ENCODE measurements around the gene ASCL2.
A peak's percentile ranks its signal among the peaks of the same experiment; 100 is the strongest.

Gene ASCL2

GRCh38 chr11:2263071-2263565 lies 7.3 kb downstream of the ASCL2 start:
- Mint-ChIP-seq H3K36me3 (no peaks in the 10 kb centered on the region), H3K27ac (no peak overlapping the region), H3K27me3 (peaks cover under 1% of the 10 kb centered on the region), H3K4me3 (no peak overlapping the region), H3K4me1 (peaks cover 15% of the 10 kb centered on the region), H3K9me3 (no peaks in the 10 kb centered on the region)

GRCh38 chr11:2262301-2263070 lies 7.9 kb downstream of the ASCL2 start:
- peaks cover 15% of the 10 kb centered on the region for H3K4me1 Mint-ChIP-seq
- H3K36me3 Mint-ChIP-seq, result no peaks in the 10 kb centered on the region
- no peaks in the 10 kb centered on the region for H3K27me3 Mint-ChIP-seq
- H3K9me3 Mint-ChIP-seq, result no peaks in the 10 kb centered on the region
- H3K4me3 Mint-ChIP-seq, result no peak overlapping the region
- no peak overlapping the region for H3K27ac Mint-ChIP-seq

GRCh38 chr11:2261436-2262230 lies 8.8 kb downstream of the ASCL2 start:
- Mint-ChIP-seq H3K27me3 (no peaks in the 10 kb centered on the region), H3K27ac (no peak overlapping the region), H3K9me3 (no peaks in the 10 kb centered on the region), H3K4me3 (no peak overlapping the region), H3K4me1 (peaks cover 15% of the 10 kb centered on the region), H3K36me3 (no peaks in the 10 kb centered on the region)

GRCh38 chr11:2260491-2261364 lies 9.7 kb downstream of the ASCL2 start:
- Mint-ChIP-seq H3K9me3 (no peaks in the 10 kb centered on the region), H3K27ac (no peak overlapping the region), H3K27me3 (no peaks in the 10 kb centered on the region), H3K36me3 (no peaks in the 10 kb centered on the region), H3K4me3 (no peak overlapping the region), H3K4me1 (peaks cover 6% of the 10 kb centered on the region)

- Mint-ChIP-seq H3K36me3 (no peaks in the 10 kb centered on the region), H3K4me3 (no peak overlapping the region), H3K27ac (no peak overlapping the region), H3K27me3 (no peaks in the 10 kb centered on the region), H3K4me1 (no peaks in the 10 kb centered on the region), H3K9me3 (no peaks in the 10 kb centered on the region)
Observed at GRCh38 chr11:2259897-2260451, 10.4 kb downstream of the ASCL2 start.

- H3K9me3 Mint-ChIP-seq, result no peaks in the 10 kb centered on the region
- no peaks in the 10 kb centered on the region for H3K27me3 Mint-ChIP-seq
- no peaks in the 10 kb centered on the region for H3K36me3 Mint-ChIP-seq
- H3K4me1 Mint-ChIP-seq, result no peaks in the 10 kb centered on the region
- no peak overlapping the region for H3K4me3 Mint-ChIP-seq
- H3K27ac Mint-ChIP-seq, result no peak overlapping the region
Observed at GRCh38 chr11:2259466-2259830, 10.9 kb downstream of the ASCL2 start.

- H3K9me3 Mint-ChIP-seq, result no peaks in the 10 kb centered on the region
- H3K27ac Mint-ChIP-seq, result peak overlapping the region; percentile 51
- no peaks in the 10 kb centered on the region for H3K27me3 Mint-ChIP-seq
- H3K36me3 Mint-ChIP-seq, result no peaks in the 10 kb centered on the region
- H3K4me3 Mint-ChIP-seq, result no peak overlapping the region
- no peaks in the 10 kb centered on the region for H3K4me1 Mint-ChIP-seq
Observed at GRCh38 chr11:2258501-2259465, 11.6 kb downstream of the ASCL2 start.

GRCh38 chr11:2256951-2257700 lies 13.3 kb downstream of the ASCL2 start:
- no peaks in the 10 kb centered on the region for H3K27me3 Mint-ChIP-seq
- no peaks in the 10 kb centered on the region for H3K4me1 Mint-ChIP-seq
- no peak overlapping the region for H3K4me3 Mint-ChIP-seq
- H3K27ac Mint-ChIP-seq, result no peak overlapping the region
- no peaks in the 10 kb centered on the region for H3K9me3 Mint-ChIP-seq
- H3K36me3 Mint-ChIP-seq, result no peaks in the 10 kb centered on the region

GRCh38 chr11:2256293-2256913 lies 14.0 kb downstream of the ASCL2 start:
- H3K4me1 Mint-ChIP-seq, result no peaks in the 10 kb centered on the region
- no peak overlapping the region for H3K27ac Mint-ChIP-seq
- H3K9me3 Mint-ChIP-seq, result no peaks in the 10 kb centered on the region
- no peaks in the 10 kb centered on the region for H3K36me3 Mint-ChIP-seq
- no peak overlapping the region for H3K4me3 Mint-ChIP-seq
- H3K27me3 Mint-ChIP-seq, result no peaks in the 10 kb centered on the region

- Mint-ChIP-seq H3K27ac (no peak overlapping the region), H3K4me1 (no peaks in the 10 kb centered on the region), H3K27me3 (no peaks in the 10 kb centered on the region), H3K9me3 (no peaks in the 10 kb centered on the region), H3K36me3 (no peaks in the 10 kb centered on the region), H3K4me3 (no peak overlapping the region)
Observed at GRCh38 chr11:2252018-2252417, 18.4 kb downstream of the ASCL2 start.

GRCh38 chr11:2251138-2251537 lies 19.2 kb downstream of the ASCL2 start:
- Mint-ChIP-seq H3K36me3 (no peaks in the 10 kb centered on the region), H3K4me1 (no peaks in the 10 kb centered on the region), H3K27ac (no peak overlapping the region), H3K9me3 (no peaks in the 10 kb centered on the region), H3K27me3 (no peaks in the 10 kb centered on the region), H3K4me3 (no peak overlapping the region)

- Mint-ChIP-seq H3K4me1 (no peaks in the 10 kb centered on the region), H3K9me3 (no peaks in the 10 kb centered on the region), H3K27ac (no peak overlapping the region), H3K36me3 (no peaks in the 10 kb centered on the region), H3K4me3 (no peak overlapping the region), H3K27me3 (no peaks in the 10 kb centered on the region)
Observed at GRCh38 chr11:2250485-2250884, 19.9 kb downstream of the ASCL2 start.

GRCh38 chr11:2250041-2250440 lies 20.3 kb downstream of the ASCL2 start:
- Mint-ChIP-seq H3K27me3 (no peaks in the 10 kb centered on the region), H3K27ac (no peak overlapping the region), H3K36me3 (no peaks in the 10 kb centered on the region), H3K9me3 (no peaks in the 10 kb centered on the region), H3K4me3 (no peak overlapping the region), H3K4me1 (no peaks in the 10 kb centered on the region)

All from activated naive CD4-positive, alpha-beta T cell treated with anti-CD3 and anti-CD28 coated beads, Interleukin-2, amount 50 U/mL, for 24 hours (primary cell).